Measurements from ENCODE around the gene CARD10.

Gene CARD10

DNA sequence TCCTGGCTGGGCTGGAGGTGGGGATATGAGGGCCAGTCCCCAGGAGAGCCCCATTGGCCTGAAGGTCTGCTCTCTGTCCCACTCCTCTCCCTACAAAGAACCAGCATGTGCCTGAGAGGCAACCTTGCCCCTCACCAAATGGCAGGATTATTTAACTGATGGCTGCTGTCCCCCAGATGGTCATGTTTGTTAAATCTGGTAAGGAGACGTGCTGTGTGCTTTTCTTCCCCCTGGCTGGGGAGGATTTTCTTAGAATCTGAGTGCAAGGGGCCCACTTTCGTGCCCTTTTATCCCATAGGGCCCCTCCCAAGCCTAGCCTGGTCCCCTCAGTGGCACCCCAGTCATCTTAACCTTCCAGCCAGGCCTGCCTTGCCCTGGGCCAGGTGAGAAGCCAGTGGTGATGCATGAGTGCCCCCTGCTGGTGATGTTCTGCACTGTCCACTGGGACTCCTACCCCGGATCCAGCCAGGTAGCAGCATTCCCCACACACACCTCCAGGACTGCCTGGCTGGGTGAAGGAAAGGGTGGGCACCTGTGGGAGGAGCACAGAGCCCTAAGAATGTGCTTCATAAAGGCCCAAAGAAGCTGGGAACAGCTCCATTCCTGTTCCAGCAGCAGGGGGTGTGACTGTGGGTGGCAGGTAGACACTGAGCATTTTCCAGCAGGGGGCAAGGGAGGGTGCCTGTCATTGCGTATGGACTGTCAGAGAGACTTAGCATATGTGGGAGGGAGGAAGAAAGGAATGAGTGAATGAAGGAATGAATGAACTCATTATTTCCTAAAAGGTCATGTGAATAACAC, 61.9 kb downstream of the CARD10 start:
- no peaks in the 10 kb centered on the region for H3K36me3 ChIP-seq (ENCODE audit: control insufficient read depth, insufficient read depth, low read length)
- peaks cover 6% of the 10 kb centered on the region for H3K27me3 ChIP-seq (ENCODE audit: control insufficient read depth, insufficient read depth, low read length)

DNA sequence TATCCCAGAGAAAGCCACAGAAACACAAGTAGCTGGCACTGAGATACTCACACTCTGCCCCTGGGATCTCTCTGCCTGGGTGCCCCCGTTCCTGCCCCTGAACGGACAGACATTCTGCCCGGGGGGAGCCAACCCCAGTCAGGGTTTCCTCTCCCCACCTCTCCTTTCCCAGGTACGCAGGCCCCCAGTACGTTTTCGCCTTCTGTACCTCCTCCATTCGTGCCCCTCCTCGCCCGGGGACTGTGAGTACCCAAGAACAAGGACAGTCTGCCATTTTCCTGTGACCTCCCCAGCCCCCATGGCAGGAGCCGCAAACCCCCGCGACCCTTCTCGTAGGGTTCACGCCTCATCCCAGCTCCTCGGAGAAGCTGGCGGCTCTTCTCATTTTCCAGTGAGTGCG, 62.9 kb downstream of the CARD10 start:
- H3K27me3 ChIP-seq (ENCODE audit: control insufficient read depth, insufficient read depth, low read length) = no peaks in the 10 kb centered on the region
- H3K4me3 ChIP-seq (ENCODE audit: low read length) = no peak overlapping the region
- no peaks in the 10 kb centered on the region for H3K9me3 ChIP-seq (ENCODE audit: control insufficient read depth, low read length)
- H3K36me3 ChIP-seq (ENCODE audit: control insufficient read depth, insufficient read depth, low read length) = no peaks in the 10 kb centered on the region
- no peak overlapping the region for H3K9ac ChIP-seq (ENCODE audit: low read length)
- H3K4me1 ChIP-seq (ENCODE audit: control insufficient read depth, insufficient read depth, low read length) = peaks cover 23% of the 10 kb centered on the region

More for the DNA sequence above, 61.9 kb downstream of the CARD10 start:
- no peaks in the 10 kb centered on the region for H3K9me3 ChIP-seq (ENCODE audit: control insufficient read depth, low read length)
- H3K9ac ChIP-seq (ENCODE audit: low read length) = no peak overlapping the region
- no peak overlapping the region for H3K4me3 ChIP-seq (ENCODE audit: low read length)
- peaks cover 23% of the 10 kb centered on the region for H3K4me1 ChIP-seq (ENCODE audit: control insufficient read depth, insufficient read depth, low read length)

- H3K4me3 ChIP-seq (ENCODE audit: low read length) = no peak overlapping the region
- no peak overlapping the region for H3K9ac ChIP-seq (ENCODE audit: low read length)
- H3K27me3 ChIP-seq (ENCODE audit: control insufficient read depth, insufficient read depth, low read length) = no peaks in the 10 kb centered on the region
- H3K36me3 ChIP-seq (ENCODE audit: control insufficient read depth, insufficient read depth, low read length) = no peaks in the 10 kb centered on the region
- H3K9me3 ChIP-seq (ENCODE audit: control insufficient read depth, low read length) = no peaks in the 10 kb centered on the region
- peaks cover 23% of the 10 kb centered on the region for H3K4me1 ChIP-seq (ENCODE audit: control insufficient read depth, insufficient read depth, low read length)
Observed at GRCh38 chr22:37455896-37456295, 63.3 kb downstream of the CARD10 start.

DNA sequence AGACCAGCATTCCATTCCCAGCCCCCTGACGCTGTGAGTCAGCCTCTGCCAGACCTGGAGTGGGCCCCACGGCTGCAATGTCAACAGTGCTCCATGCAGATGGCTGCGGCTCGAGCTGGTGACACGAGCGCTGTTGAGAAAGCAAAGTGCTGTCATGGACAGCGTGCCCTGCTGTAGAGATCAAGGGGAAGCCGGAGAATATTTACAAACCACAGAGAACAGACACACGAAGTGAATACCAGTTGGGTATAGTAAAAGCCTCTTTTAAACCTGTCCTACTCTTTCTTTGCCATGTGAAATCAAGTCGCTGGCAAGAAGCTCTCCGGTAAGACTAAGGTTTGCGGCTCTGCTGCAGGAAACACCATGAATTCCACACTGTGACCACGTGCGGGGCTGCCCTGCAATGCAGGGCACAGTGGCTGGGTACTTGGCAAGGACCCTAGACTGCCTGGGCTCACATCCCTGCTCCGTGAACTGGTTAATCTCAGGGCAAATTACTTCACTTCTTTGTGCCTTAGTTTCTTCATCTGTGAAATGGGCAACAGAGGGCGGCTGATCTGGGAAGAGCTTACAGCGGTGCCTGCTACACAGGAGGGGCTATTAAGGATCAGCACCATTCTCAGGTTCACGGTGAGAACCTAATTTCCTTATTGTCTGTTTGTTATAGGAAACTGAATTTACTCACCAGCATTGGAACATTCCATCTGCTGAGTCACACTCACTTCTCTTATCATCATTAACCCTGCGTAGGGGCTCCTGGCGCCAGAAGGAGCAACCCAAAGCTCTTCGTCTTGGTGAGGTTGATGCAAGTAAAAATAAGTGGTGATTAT, 64.1 kb downstream of the CARD10 start:
- Histone ChIP-seq H3K27me3 (ENCODE audit: control insufficient read depth, insufficient read depth, low read length) (no peaks in the 10 kb centered on the region), H3K9me3 (ENCODE audit: control insufficient read depth, low read length) (no peaks in the 10 kb centered on the region), H3K4me3 (ENCODE audit: low read length) (no peak overlapping the region), H3K36me3 (ENCODE audit: control insufficient read depth, insufficient read depth, low read length) (no peaks in the 10 kb centered on the region), H3K9ac (ENCODE audit: low read length) (no peak overlapping the region), H3K4me1 (ENCODE audit: control insufficient read depth, insufficient read depth, low read length) (peaks cover 23% of the 10 kb centered on the region)

- Histone ChIP-seq H3K36me3 (ENCODE audit: control insufficient read depth, insufficient read depth, low read length) (no peaks in the 10 kb centered on the region), H3K9me3 (ENCODE audit: control insufficient read depth, low read length) (no peaks in the 10 kb centered on the region), H3K27me3 (ENCODE audit: control insufficient read depth, insufficient read depth, low read length) (no peaks in the 10 kb centered on the region), H3K4me1 (ENCODE audit: control insufficient read depth, insufficient read depth, low read length) (peaks cover 23% of the 10 kb centered on the region), H3K9ac (ENCODE audit: low read length) (no peak overlapping the region), H3K4me3 (ENCODE audit: low read length) (no peak overlapping the region)
Observed at GRCh38 chr22:37453696-37454095, 65.5 kb downstream of the CARD10 start.

DNA sequence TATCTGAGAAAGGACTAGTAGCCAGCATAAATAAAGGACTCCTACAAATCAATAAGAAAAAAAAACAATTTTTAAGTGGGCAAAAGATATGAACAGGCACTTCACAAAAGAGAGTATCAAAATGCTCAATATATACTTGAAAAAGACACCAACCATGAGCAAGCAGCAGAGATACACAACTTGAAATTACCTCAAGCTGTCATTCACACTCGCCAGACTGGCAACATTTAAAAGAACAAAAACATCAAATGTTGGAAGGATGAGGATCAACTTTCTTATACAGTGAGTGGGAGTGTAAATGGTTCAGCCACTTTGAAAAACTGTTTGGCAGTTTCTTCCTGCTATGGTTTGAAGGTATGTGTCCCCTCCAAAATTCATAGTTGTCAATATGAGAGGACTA, 68.0 kb downstream of the CARD10 start:
- Histone ChIP-seq H3K9me3 (ENCODE audit: control insufficient read depth, low read length) (no peaks in the 10 kb centered on the region), H3K27me3 (ENCODE audit: control insufficient read depth, insufficient read depth, low read length) (no peaks in the 10 kb centered on the region), H3K9ac (ENCODE audit: low read length) (no peak overlapping the region), H3K36me3 (ENCODE audit: control insufficient read depth, insufficient read depth, low read length) (no peaks in the 10 kb centered on the region), H3K4me3 (ENCODE audit: low read length) (no peak overlapping the region), H3K4me1 (ENCODE audit: control insufficient read depth, insufficient read depth, low read length) (peaks cover 19% of the 10 kb centered on the region)

DNA sequence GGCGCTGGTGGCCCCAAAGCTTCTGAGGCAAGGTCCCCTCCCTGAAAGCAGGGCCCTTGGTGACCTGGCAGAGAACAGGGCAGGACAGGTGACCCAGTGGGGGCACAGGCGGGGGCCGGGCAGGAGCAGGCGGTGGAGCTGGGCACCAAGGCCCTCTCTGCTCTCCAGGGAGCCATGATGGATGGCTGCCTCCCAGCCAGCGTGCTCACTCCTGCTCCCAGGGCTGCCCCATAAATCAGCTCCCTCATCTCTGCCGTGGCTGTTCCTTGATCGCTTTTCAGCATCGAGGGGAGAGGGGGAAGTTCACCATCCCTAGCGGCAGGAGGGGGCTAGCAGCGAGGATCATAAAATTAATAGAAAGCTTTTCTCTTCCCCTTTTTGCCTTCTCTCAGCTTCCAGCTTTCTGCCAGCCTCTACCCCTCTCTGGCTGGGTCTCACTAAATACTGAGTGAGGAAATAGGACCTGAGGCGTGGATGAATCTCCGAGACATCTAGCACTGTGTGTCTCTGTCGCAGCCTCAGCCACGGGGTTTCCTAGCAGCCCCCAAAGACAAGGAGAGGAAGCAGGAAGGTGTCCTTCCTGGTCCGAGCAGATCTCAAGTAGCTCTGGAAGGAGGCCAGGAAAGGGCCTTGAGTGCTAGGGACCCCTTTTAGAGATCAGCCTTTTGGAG, 69.7 kb downstream of the CARD10 start:
- Histone ChIP-seq H3K36me3 (ENCODE audit: control insufficient read depth, insufficient read depth, low read length) (no peaks in the 10 kb centered on the region), H3K4me3 (ENCODE audit: low read length) (no peak overlapping the region), H3K9me3 (ENCODE audit: control insufficient read depth, low read length) (no peaks in the 10 kb centered on the region), H3K9ac (ENCODE audit: low read length) (no peak overlapping the region), H3K27me3 (ENCODE audit: control insufficient read depth, insufficient read depth, low read length) (no peaks in the 10 kb centered on the region), H3K4me1 (ENCODE audit: control insufficient read depth, insufficient read depth, low read length) (peaks cover 2% of the 10 kb centered on the region)

- no peak overlapping the region for H3K9ac ChIP-seq (ENCODE audit: low read length)
- H3K27me3 ChIP-seq (ENCODE audit: control insufficient read depth, insufficient read depth, low read length) = no peaks in the 10 kb centered on the region
- H3K4me1 ChIP-seq (ENCODE audit: control insufficient read depth, insufficient read depth, low read length) = no peaks in the 10 kb centered on the region
- no peaks in the 10 kb centered on the region for H3K9me3 ChIP-seq (ENCODE audit: control insufficient read depth, low read length)
- H3K36me3 ChIP-seq (ENCODE audit: control insufficient read depth, insufficient read depth, low read length) = no peaks in the 10 kb centered on the region
- H3K4me3 ChIP-seq (ENCODE audit: low read length) = no peak overlapping the region
Observed at GRCh38 chr22:37448516-37449127, 70.6 kb downstream of the CARD10 start.

GRCh38 chr22:37445501-37445900, 73.7 kb downstream of the CARD10 start:
- no peak overlapping the region for H3K4me3 ChIP-seq (ENCODE audit: low read length)
- peaks cover 8% of the 10 kb centered on the region for H3K27me3 ChIP-seq (ENCODE audit: control insufficient read depth, insufficient read depth, low read length)
- no peaks in the 10 kb centered on the region for H3K9me3 ChIP-seq (ENCODE audit: control insufficient read depth, low read length)
- H3K36me3 ChIP-seq (ENCODE audit: control insufficient read depth, insufficient read depth, low read length) = no peaks in the 10 kb centered on the region
- no peaks in the 10 kb centered on the region for H3K4me1 ChIP-seq (ENCODE audit: control insufficient read depth, insufficient read depth, low read length)
- H3K9ac ChIP-seq (ENCODE audit: low read length) = no peak overlapping the region

DNA sequence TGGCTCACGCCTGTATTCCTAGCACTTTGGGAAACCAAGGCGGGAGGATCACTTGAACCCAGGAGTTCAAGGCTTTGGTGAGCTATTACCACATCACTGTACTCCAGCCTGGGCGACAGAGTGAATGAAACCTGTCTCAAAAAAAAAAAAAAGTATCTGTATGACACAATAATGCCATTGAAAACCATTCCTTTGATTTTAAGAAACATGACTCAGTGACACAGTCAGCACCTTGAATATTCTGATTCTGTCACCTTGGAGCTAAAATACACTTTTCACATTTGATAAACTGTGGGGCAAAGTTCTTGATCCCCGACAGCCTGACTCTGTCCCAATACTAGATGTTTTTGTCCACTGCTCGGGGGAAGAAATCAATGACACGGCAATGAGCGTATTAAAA, 75.2 kb downstream of the CARD10 start:
- no peaks in the 10 kb centered on the region for H3K36me3 ChIP-seq (ENCODE audit: control insufficient read depth, insufficient read depth, low read length)
- H3K9ac ChIP-seq (ENCODE audit: low read length) = no peak overlapping the region
- no peaks in the 10 kb centered on the region for H3K4me1 ChIP-seq (ENCODE audit: control insufficient read depth, insufficient read depth, low read length)
- H3K27me3 ChIP-seq (ENCODE audit: control insufficient read depth, insufficient read depth, low read length) = peaks cover 8% of the 10 kb centered on the region
- no peak overlapping the region for H3K4me3 ChIP-seq (ENCODE audit: low read length)
- no peaks in the 10 kb centered on the region for H3K9me3 ChIP-seq (ENCODE audit: control insufficient read depth, low read length)

DNA sequence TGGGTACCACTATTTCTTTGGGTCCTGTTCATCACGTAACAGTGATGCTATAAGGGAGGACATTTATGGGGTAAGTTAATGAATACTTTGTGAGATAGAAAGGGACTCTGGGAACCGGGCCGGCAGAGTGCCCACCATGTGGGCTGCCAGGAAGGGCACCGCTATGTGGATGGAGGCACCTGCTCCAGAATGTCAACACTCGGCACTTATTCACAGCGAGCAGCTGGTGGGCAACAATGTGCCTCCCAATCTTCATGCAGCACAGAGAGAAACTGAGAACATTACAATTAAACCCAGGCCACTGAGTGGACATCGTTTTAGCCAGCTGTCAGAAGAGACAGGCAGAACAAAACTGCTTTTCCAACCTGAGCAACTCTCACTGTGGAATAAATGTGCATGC, 76.1 kb downstream of the CARD10 start:
- no peaks in the 10 kb centered on the region for H3K9me3 ChIP-seq (ENCODE audit: control insufficient read depth, low read length)
- H3K4me3 ChIP-seq (ENCODE audit: low read length) = no peak overlapping the region
- H3K36me3 ChIP-seq (ENCODE audit: control insufficient read depth, insufficient read depth, low read length) = no peaks in the 10 kb centered on the region
- H3K4me1 ChIP-seq (ENCODE audit: control insufficient read depth, insufficient read depth, low read length) = no peaks in the 10 kb centered on the region
- peaks cover 8% of the 10 kb centered on the region for H3K27me3 ChIP-seq (ENCODE audit: control insufficient read depth, insufficient read depth, low read length)
- H3K9ac ChIP-seq (ENCODE audit: low read length) = no peak overlapping the region

Measured in mucosa of stomach (tissue), 1 donor.